Middle frontal gyrus (tissue), 1 donor: ENCODE data around the gene MAPK9.

Experiments
- DNase-seq: peaks from one replicate; pipeline ENCODE4 v3.0.0-alpha.2; 2015; ENCODE audit warnings: low spot score; ENCODE audit errors: extremely low spot score

MAPK9 gene

GRCh38 chr5:180207593-180207992 is 84.3 kb downstream of the MAPK9 start:
- DNase-seq, result no peak

GRCh38 chr5:180206993-180207392 is 84.9 kb downstream of the MAPK9 start:
- no peak for DNase-seq

- no peak for DNase-seq
Observed at GRCh38 chr5:180205916-180206315, 86.0 kb downstream of the MAPK9 start.

GRCh38 chr5:180204276-180204819 is 87.5 kb downstream of the MAPK9 start:
- no peak for DNase-seq

- DNase-seq, result no peak
Observed at GRCh38 chr5:180202939-180203573, 88.8 kb downstream of the MAPK9 start.

- no peak for DNase-seq
Observed at GRCh38 chr5:180201051-180201987, 90.6 kb downstream of the MAPK9 start.

GRCh38 chr5:180199390-180199789 is 92.5 kb downstream of the MAPK9 start:
- no peak for DNase-seq

GRCh38 chr5:180198208-180198607 is 93.7 kb downstream of the MAPK9 start:
- no peak for DNase-seq

- DNase-seq, result no peak
Observed at GRCh38 chr5:180197016-180197702, 94.7 kb downstream of the MAPK9 start.

- DNase-seq, result no peak
Observed at GRCh38 chr5:180194410-180195345, 97.2 kb downstream of the MAPK9 start.

- no peak for DNase-seq
Observed at GRCh38 chr5:180193749-180194375, 98.0 kb downstream of the MAPK9 start.

- DNase-seq, result no peak
Observed at GRCh38 chr5:180191716-180192115, 100.2 kb downstream of the MAPK9 start.

GRCh38 chr5:180187767-180188166 is 104.1 kb downstream of the MAPK9 start:
- DNase-seq, result no peak
